ENCODE results near the gene LIX1L.
"Not testable (repeated sequence)": the region's sequence is repeated elsewhere in the genome, so short reads cannot be mapped to it uniquely, and the experiment has no call there.

Gene LIX1L

GRCh38 chr1:145922266-145922665 is 35.6 kb downstream of the LIX1L start:
- Mint-ChIP-seq H3K27me3 (no peaks in the 10 kb centered on the region), H3K27ac (no peak overlapping the region), H3K4me1 (peaks cover 34% of the 10 kb centered on the region), H3K36me3 (peaks cover 23% of the 10 kb centered on the region), H3K4me3 (no peak overlapping the region), H3K9me3 (no peaks in the 10 kb centered on the region)
- CTCF ChIA-PET: no interaction called here
- DNase-seq: no peak

DNA sequence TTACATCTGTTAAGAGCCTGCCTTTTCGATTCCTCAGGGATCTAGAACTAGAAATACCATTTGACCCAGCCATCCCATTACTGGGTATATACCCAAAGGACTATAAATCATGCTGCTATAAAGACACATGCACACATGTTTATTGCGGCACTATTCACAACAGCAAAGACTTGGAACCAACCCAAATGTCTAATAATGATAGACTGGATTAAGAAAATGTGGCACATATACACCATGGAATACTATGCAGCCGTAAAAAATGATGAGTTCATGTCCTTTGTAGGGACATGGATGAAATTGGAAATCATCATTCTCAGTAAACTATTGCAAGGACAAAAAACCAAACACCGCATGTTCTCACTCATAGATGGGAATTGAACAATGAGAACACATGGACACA is 37.5 kb downstream of the LIX1L start:
- H3K9me3 Mint-ChIP-seq, H3K27me3 Mint-ChIP-seq, DNase-seq, CTCF ChIA-PET: not testable (repeated sequence)
- H3K4me1 Mint-ChIP-seq: peaks cover 47% of the 10 kb centered on the region
- peak overlapping the region; percentile 93 for H3K4me3 Mint-ChIP-seq
- peak overlapping the region; percentile 76 for H3K27ac Mint-ChIP-seq
- H3K36me3 Mint-ChIP-seq: peaks cover 35% of the 10 kb centered on the region

GRCh38 chr1:145918992-145919939 is 38.6 kb downstream of the LIX1L start:
- Mint-ChIP-seq H3K4me3 (peak overlapping the region; percentile 93), H3K27me3 (no peaks in the 10 kb centered on the region), H3K36me3 (peaks cover 40% of the 10 kb centered on the region), H3K9me3 (no peaks in the 10 kb centered on the region), H3K27ac (peak overlapping the region; percentile 98), H3K4me1 (peaks cover 50% of the 10 kb centered on the region)
- CTCF ChIA-PET: interaction anchor here (1.0 to 2.3 kb wide), 5 partner anchors 8 to 74 kb away, joined by 3 to 14 read pairs (median 4); partner anchors contain the start of genes NUDT17 and RBM8A
- peak; percentile 47 for DNase-seq

DNA sequence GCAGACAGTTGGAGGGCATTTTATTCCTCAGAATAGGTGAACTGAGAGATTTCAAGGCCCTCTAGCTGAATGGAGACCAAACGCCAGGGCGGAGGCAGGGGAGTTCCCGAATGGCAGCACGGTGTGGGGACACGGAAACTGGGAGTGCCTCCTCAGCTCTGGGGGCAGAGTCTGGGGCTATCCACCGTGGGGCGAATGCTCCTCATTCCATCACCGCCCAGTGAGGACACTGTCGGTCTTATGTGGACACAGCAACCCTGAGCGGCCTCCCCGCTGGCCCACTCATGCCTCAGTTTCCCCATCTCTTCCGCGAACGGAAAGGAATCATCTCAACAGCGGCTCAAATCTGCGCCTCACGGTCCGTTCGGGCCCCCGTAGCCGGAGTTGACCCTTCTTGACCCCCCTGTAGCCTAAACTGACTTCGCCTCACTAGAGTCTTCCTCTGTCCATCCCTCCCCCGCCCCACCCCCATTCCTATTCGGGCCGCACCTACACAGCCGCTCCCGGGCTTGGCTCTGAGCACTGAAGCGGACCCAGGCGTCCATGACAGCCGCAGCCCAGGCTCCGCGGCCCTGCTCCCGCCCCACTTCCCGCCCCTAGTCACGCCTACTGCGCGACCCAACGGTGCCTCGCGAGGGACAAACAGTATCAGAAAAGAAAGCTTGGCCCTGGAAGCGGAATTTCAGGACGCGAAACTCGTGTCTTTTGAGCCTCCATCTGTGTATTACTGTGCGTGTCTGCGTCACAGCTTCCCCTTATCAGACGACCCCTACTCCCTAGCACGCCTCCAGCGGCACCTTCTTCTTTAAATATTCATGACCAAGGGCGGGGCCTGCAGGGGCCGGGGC is 39.4 kb downstream of the LIX1L start, which contains the start of gene PEX11B:
Gene PEX11B (minus strand): TSS at position 574 of the 848 bp plus-strand sequence. CDS start 29 bp downstream, at position 545.
- peaks cover 50% of the 10 kb centered on the region for H3K4me1 Mint-ChIP-seq
- no peaks in the 10 kb centered on the region for H3K27me3 Mint-ChIP-seq
- H3K4me3 Mint-ChIP-seq: peak within 1 kb of the TSS; percentile 93
- peak within 1 kb of the TSS; percentile 98 for H3K27ac Mint-ChIP-seq
- peak; percentile 96 for DNase-seq
- peaks cover 42% of the 10 kb centered on the region for H3K36me3 Mint-ChIP-seq
- CTCF ChIA-PET: interaction anchor here (1.0 to 2.3 kb wide), 6 partner anchors 9 to 73 kb away, joined by 3 to 14 read pairs (median 4); partner anchors contain the start of genes ITGA10, NUDT17 and RBM8A
- H3K9me3 Mint-ChIP-seq: no peaks in the 10 kb centered on the region

GRCh38 chr1:145917595-145917994 is 40.2 kb downstream of the LIX1L start:
- Mint-ChIP-seq H3K27me3 (no peaks in the 10 kb centered on the region), H3K4me3 (peak overlapping the region; percentile 93), H3K36me3 (peaks cover 38% of the 10 kb centered on the region), H3K4me1 (peaks cover 50% of the 10 kb centered on the region), H3K9me3 (no peaks in the 10 kb centered on the region), H3K27ac (peak overlapping the region; percentile 98)
- CTCF ChIA-PET: interaction anchor here (1.1 to 2.3 kb wide), 2 partner anchors 8 to 10 kb away, joined by 4 to 14 read pairs; partner anchors contain the start of genes ITGA10 and RBM8A
- DNase-seq: no peak

DNA sequence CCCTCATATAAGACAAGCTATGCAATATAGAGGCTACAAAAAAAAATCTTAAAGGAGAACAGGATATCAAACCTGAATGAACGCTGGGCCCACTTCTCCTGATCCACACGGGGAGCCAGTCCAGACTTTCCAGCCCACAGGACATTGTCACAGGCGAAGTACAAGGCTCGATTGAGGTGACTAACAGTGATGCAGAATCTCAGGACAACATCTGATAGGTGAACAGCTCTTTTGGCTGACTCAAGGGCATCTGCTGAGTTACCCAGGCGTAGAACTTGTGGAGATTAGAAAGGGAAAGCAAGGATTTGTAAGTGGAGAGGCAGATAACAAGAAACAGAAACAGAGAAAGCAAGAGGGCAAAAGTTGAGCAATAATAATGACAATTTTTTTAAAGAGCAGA is 41.1 kb downstream of the LIX1L start:
- Mint-ChIP-seq H3K4me3 (peak overlapping the region; percentile 93), H3K27ac (no peak overlapping the region), H3K27me3 (no peaks in the 10 kb centered on the region), H3K4me1 (peaks cover 49% of the 10 kb centered on the region), H3K9me3 (no peaks in the 10 kb centered on the region), H3K36me3 (peaks cover 43% of the 10 kb centered on the region)
- CTCF ChIA-PET: no interaction called here
- DNase-seq: no peak

DNA sequence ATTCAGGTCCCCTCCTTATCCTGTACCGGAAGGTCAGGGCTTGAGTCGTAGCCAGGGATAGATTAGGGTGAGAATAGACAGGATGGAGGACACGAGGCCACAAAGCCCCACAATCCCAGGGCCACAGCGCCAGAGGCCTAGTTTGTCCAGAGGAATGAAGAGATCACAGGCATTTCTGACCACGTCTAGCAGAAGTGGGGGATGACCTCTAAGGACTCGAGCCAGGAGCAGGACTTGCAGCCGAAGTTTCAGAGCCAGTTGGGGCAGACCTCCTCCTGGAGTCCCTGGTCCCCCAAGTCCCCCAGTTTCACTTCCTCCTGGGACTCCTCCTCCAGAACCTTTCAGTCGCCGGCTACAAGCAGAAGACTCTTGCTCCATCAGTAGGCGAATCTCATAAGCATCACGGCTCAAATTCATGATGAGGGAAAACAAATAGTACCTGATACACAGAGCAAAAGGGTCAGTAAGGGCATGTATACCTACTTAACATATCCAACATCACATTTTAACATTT is 45.6 kb downstream of the LIX1L start:
- no peaks in the 10 kb centered on the region for H3K9me3 Mint-ChIP-seq
- peaks cover 50% of the 10 kb centered on the region for H3K36me3 Mint-ChIP-seq
- H3K27ac Mint-ChIP-seq: no peak overlapping the region
- no peak for DNase-seq
- H3K4me1 Mint-ChIP-seq: peaks cover 21% of the 10 kb centered on the region
- H3K4me3 Mint-ChIP-seq: no peak overlapping the region
- no peaks in the 10 kb centered on the region for H3K27me3 Mint-ChIP-seq
- CTCF ChIA-PET: interaction anchor here (2.0 to 9.7 kb wide), 2 partner anchors 15 to 65 kb away, joined by 7 to 112 read pairs; partner anchors contain the start of genes NUDT17 and RBM8A

DNA sequence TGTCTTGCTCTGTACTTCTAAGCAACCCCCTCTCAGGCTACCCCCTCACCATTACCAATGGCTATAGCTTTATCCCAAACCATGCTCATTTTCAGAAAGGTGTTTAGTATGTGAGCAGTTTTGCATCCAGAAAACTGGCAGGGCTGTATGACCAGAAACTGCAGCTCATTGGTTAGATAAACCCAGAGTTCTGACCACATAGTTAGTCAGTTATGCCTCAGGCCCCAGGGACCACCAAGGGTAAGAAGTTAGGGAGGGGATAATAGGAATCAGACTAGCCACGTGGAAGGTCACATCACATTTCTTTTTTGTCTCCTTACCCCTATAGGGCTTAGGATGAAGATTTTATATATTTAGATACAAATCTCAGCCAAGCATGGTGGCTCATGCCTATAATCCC is 49.2 kb downstream of the LIX1L start:
- no peaks in the 10 kb centered on the region for H3K27me3 Mint-ChIP-seq
- no peaks in the 10 kb centered on the region for H3K9me3 Mint-ChIP-seq
- no peak for DNase-seq
- H3K36me3 Mint-ChIP-seq: peaks cover 27% of the 10 kb centered on the region
- no peak overlapping the region for H3K27ac Mint-ChIP-seq
- H3K4me1 Mint-ChIP-seq: peaks cover 6% of the 10 kb centered on the region
- CTCF ChIA-PET: interaction anchor here (0.6 to 9.7 kb wide), 5 partner anchors 9 to 62 kb away, joined by 4 to 112 read pairs (median 4); partner anchors contain the start of gene NUDT17
- no peak overlapping the region for H3K4me3 Mint-ChIP-seq

GRCh38 chr1:145906954-145907753 is 50.7 kb downstream of the LIX1L start:
- CTCF ChIA-PET: interaction anchor here (0.8 to 9.7 kb wide), 5 partner anchors 9 to 70 kb away, joined by 3 to 112 read pairs (median 4); partner anchors contain the start of gene NUDT17

DNA sequence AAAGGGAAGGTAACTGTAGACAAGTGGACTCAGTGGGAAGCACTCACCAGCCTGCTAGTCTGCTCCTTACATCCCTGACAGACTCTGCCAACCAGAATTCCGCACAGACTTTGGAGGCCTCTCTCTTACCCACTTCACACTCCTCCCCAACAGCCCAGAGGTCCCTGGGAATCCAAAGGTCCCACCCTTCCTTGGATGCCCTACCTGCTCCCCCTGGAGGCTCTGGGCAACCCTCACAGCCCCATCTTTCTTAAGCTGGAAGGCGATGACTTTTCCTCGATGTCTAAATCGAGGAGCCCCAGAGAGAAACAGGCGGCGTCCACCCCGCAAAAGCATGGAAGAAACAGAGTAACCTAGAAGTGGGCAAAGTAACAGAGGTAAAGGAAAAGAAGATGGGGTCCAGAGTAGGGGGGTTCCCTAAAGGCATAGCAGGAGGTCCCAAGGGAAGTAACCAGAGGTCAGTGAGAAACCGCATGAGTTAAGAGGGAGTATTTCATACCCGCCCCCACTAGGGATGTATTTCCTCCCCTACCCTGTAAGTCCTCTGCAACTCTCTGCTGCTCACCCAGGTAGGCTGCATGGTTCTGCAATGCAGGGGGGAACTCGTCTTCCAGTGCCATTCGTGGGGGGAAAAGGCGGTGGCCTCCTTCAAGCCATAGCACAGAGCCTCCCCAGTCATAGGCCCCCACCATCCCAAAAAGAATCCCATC is 56.4 kb downstream of the LIX1L start:
- Mint-ChIP-seq H3K27me3 (peaks cover 4% of the 10 kb centered on the region), H3K36me3 (peaks cover 1% of the 10 kb centered on the region), H3K4me3 (no peak overlapping the region), H3K4me1 (no peaks in the 10 kb centered on the region), H3K9me3 (no peaks in the 10 kb centered on the region), H3K27ac (no peak overlapping the region)
- DNase-seq: no peak
- CTCF ChIA-PET: interaction anchor here (2.1 kb wide), 1 partner anchor 10 kb away, joined by 6 read pairs; no protein-coding TSS in a partner anchor

More at GRCh38 chr1:145906954-145907753, 50.7 kb downstream of the LIX1L start:
- Mint-ChIP-seq H3K9me3 (no peaks in the 10 kb centered on the region), H3K27me3 (no peaks in the 10 kb centered on the region), H3K4me3 (no peak overlapping the region), H3K27ac (no peak overlapping the region), H3K36me3 (peaks cover 20% of the 10 kb centered on the region), H3K4me1 (peaks cover 6% of the 10 kb centered on the region)
- no peak for DNase-seq

GRCh38 chr1:145898756-145899155 is 59.1 kb downstream of the LIX1L start:
- peaks cover 4% of the 10 kb centered on the region for H3K27me3 Mint-ChIP-seq
- no peak for DNase-seq
- no peak overlapping the region for H3K4me3 Mint-ChIP-seq
- H3K4me1 Mint-ChIP-seq: no peaks in the 10 kb centered on the region
- H3K36me3 Mint-ChIP-seq: peaks cover 1% of the 10 kb centered on the region
- CTCF ChIA-PET: interaction anchor here (1.0 to 1.3 kb wide), 2 partner anchors 19 to 52 kb away, joined by 3 to 4 read pairs; no protein-coding TSS in a partner anchor
- H3K27ac Mint-ChIP-seq: no peak overlapping the region
- no peaks in the 10 kb centered on the region for H3K9me3 Mint-ChIP-seq

DNA sequence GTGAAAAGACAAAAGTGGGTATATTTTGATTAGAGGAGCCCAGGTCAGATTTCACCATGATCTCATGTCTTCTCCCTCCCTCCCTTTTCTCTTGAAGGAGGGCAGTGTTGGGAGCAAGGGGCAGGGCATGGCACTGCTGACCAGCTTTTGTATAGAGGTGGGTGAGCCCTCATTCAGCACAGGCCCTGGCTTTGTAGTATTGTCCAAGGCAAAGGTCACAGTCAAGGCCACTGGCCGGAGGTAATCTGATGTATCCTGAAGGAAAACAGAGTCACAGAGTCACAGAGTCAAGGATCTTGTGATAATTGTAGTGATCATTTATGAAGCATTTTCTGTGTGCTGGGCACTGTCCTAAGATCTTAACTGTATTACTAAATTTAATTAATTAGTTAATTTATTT is 59.8 kb downstream of the LIX1L start:
- CTCF ChIA-PET: no interaction called here
- H3K27ac Mint-ChIP-seq: no peak overlapping the region
- DNase-seq: no peak

More for the DNA sequence above, 59.8 kb downstream of the LIX1L start:
- no peaks in the 10 kb centered on the region for H3K9me3 Mint-ChIP-seq
- H3K36me3 Mint-ChIP-seq: peaks cover 1% of the 10 kb centered on the region
- H3K27me3 Mint-ChIP-seq: peaks cover 4% of the 10 kb centered on the region
- no peaks in the 10 kb centered on the region for H3K4me1 Mint-ChIP-seq
- no peak overlapping the region for H3K4me3 Mint-ChIP-seq
